SU-DHL-6 (cell line): ENCODE data around the gene SIKE1.

Experiments used
- CTCF ChIP-seq: fragments of 200-600 bp; sonication (generic); IDR thresholded peaks from one replicate; pipeline ENCODE4 v1.5.1; 2017; ENCODE audit warnings: antibody characterized with exemption, mild to moderate bottlenecking, low read length, moderate library complexity; ENCODE audit not compliant: insufficient read depth, poor library complexity, severe bottlenecking
- EZH2phosphoT487 ChIP-seq: fragments of 200-600 bp; sonication (generic), shearing (Covaris generic); conservative IDR thresholded peaks from 2 replicates; pipeline ENCODE4 v1.6.1; 2018; ENCODE audit warnings: mild to moderate bottlenecking, antibody characterized with exemption, low read length, moderate library complexity, mixed read lengths

DNA sequence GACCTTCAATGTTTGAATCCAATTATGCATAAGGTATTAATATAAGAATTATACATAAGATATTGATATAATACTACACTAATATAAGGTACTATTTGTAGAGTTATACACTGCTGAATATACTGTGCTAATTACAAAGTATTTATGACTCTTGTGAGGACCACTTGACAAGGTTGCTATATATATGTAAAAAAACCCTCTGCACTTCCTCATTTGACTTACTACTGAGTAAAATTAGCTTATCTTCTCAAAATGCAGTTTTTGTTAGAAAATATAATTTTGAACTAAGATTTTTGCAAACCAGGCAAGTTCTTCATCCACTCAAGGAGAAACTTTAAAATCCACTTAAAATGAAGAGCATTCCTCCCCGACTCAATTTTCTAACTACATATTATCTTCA, 8.5 kb downstream of the SIKE1 start:
- TF ChIP-seq CTCF, result no peak
- TF ChIP-seq EZH2phosphoT487, result no peak
